SU-DHL-6 (cell line): ENCODE measurements around the gene ACAP2.
"Not testable (repeated sequence)": the region's sequence is repeated elsewhere in the genome, so short reads cannot be mapped to it uniquely, and the experiment has no call there.

Experiments
- H2AFZ ChIP-seq: fragments of 200-600 bp; sonication (generic); 2 replicates; pipeline ENCODE4 v1.6.1; 2014; ENCODE audit warnings: low read depth, mild to moderate bottlenecking, moderate library complexity, mixed read lengths, antibody characterized with exemption, low read length; ENCODE audit not compliant: severe bottlenecking
- H3F3A ChIP-seq: fragments of 200-600 bp; shearing (Covaris generic); 2 replicates; pipeline ENCODE4 v1.6.0; 2016; ENCODE audit warnings: antibody characterized with exemption, mild to moderate bottlenecking; ENCODE audit not compliant: insufficient read depth
- H3K27ac ChIP-seq: fragments of 200-600 bp; sonication (generic); 2 replicates; pipeline ENCODE4 v1.5.1; 2016; ENCODE audit warnings: low read depth, mild to moderate bottlenecking, low read length, moderate library complexity, mixed read lengths
- H3K27me3 ChIP-seq: fragments of 200-600 bp; sonication (generic), shearing (Covaris generic); 2 replicates; pipeline ENCODE4 v1.6.0; 2014; ENCODE audit warnings: mild to moderate bottlenecking, low read length
- H3K36me3 ChIP-seq: fragments of 200-600 bp; sonication (generic); 2 replicates; pipeline ENCODE4 v1.6.1; 2014; ENCODE audit warnings: mild to moderate bottlenecking, low read length, mixed read lengths
- H3K4me2 ChIP-seq: fragments of 300-600, 200-600 bp; shearing (Covaris generic), sonication (generic); 2 replicates; pipeline ENCODE4 v1.6.0; 2014; ENCODE audit warnings: low read length, low read depth, mild to moderate bottlenecking; ENCODE audit not compliant: poor library complexity, severe bottlenecking
- H3K4me3 ChIP-seq: fragments of 200-600 bp; sonication (generic); 2 replicates; pipeline ENCODE4 v1.5.1; 2014; ENCODE audit warnings: antibody characterized with exemption, low read length, mild to moderate bottlenecking, mixed read lengths; ENCODE audit not compliant: insufficient read depth, poor library complexity, severe bottlenecking
- H3K79me2 ChIP-seq: fragments of 200-600 bp; sonication (generic); 2 replicates; pipeline ENCODE4 v1.6.1; 2014; ENCODE audit warnings: mild to moderate bottlenecking, low read length, moderate library complexity; ENCODE audit not compliant: insufficient read depth
- H3K9ac ChIP-seq: fragments of 200-600 bp; sonication (generic); 2 replicates; pipeline ENCODE4 v1.7.0; 2014; ENCODE audit warnings: mild to moderate bottlenecking, low read length
- H3K9me2 ChIP-seq: fragments of 200-600 bp; sonication (generic); replicated peaks from 2 replicates; pipeline ENCODE4 v1.6.1; 2014; ENCODE audit warnings: low read length; ENCODE audit not compliant: insufficient read depth
- H3K9me3 ChIP-seq: fragments of 200-600 bp; sonication (generic); 2 replicates; pipeline ENCODE4 v1.6.1; 2014; ENCODE audit warnings: low read length, mixed read lengths; ENCODE audit not compliant: insufficient read depth
- H4K20me1 ChIP-seq: fragments of 200-600 bp; sonication (generic); 2 replicates; pipeline ENCODE4 v1.6.1; 2014; ENCODE audit warnings: low read depth, mild to moderate bottlenecking, antibody characterized with exemption, low read length, moderate library complexity, mixed read lengths
- CTCF ChIP-seq: fragments of 200-600 bp; sonication (generic); IDR thresholded peaks from one replicate; pipeline ENCODE4 v1.5.1; 2017; ENCODE audit warnings: antibody characterized with exemption, mild to moderate bottlenecking, low read length, moderate library complexity; ENCODE audit not compliant: insufficient read depth, poor library complexity, severe bottlenecking
- EZH2phosphoT487 ChIP-seq: fragments of 200-600 bp; sonication (generic), shearing (Covaris generic); conservative IDR thresholded peaks from 2 replicates; pipeline ENCODE4 v1.6.1; 2018; ENCODE audit warnings: mild to moderate bottlenecking, antibody characterized with exemption, low read length, moderate library complexity, mixed read lengths

Gene ACAP2

GRCh38 chr3:195442573-195443390, at the start of gene ACAP2:
Gene ACAP2, minus strand, starts transcription at chr3:195443020. Its CDS starts 173 bp downstream, at chr3:195442847.
- H3K9ac ChIP-seq = peak within 1 kb of the TSS; percentile 94
- no peaks in the 10 kb centered on the region for H3K27me3 ChIP-seq
- no peaks in the 10 kb centered on the region for H3K36me3 ChIP-seq
- peaks cover 12% of the 10 kb centered on the region for H3F3A ChIP-seq
- peaks cover 50% of the 10 kb centered on the region for H3K79me2 ChIP-seq
- H2AFZ ChIP-seq = peak within 1 kb of the TSS; percentile 92
- no peak for TF ChIP-seq EZH2phosphoT487
- TF ChIP-seq CTCF = no peak
- peaks cover 3% of the 10 kb centered on the region; the same call in 1 of the 2 replicates for H4K20me1 ChIP-seq
- no peaks in the 10 kb centered on the region for H3K9me2 ChIP-seq
- peak within 1 kb of the TSS; percentile 91 for H3K27ac ChIP-seq
- H3K4me2 ChIP-seq = peak within 1 kb of the TSS; percentile 89
- H3K4me3 ChIP-seq = peak within 1 kb of the TSS; percentile 75
- H3K9me3 ChIP-seq = no peaks in the 10 kb centered on the region

- Histone ChIP-seq H3K27me3 (no peaks in the 10 kb centered on the region), H3K79me2 (no peaks in the 10 kb centered on the region), H3K4me2 (no peak overlapping the region), H3K9me3 (no peaks in the 10 kb centered on the region), H4K20me1 (no peaks in the 10 kb centered on the region), H2AFZ (no peak overlapping the region), H3F3A (no peaks in the 10 kb centered on the region), H3K9me2 (no peaks in the 10 kb centered on the region), H3K9ac (no peak overlapping the region), H3K36me3 (no peaks in the 10 kb centered on the region), H3K27ac (no peak overlapping the region), H3K4me3 (no peak overlapping the region)
- no peak for TF ChIP-seq EZH2phosphoT487
- TF ChIP-seq CTCF = no peak
Observed at GRCh38 chr3:195475614-195476013, 32.8 kb upstream of the ACAP2 start.

GRCh38 chr3:195475116-195475515, 32.3 kb upstream of the ACAP2 start:
- not testable (repeated sequence) for H3K9me2 ChIP-seq, H3K9ac ChIP-seq, H2AFZ ChIP-seq, H3K4me2 ChIP-seq, H3K36me3 ChIP-seq, H3K4me3 ChIP-seq, H3F3A ChIP-seq, H3K9me3 ChIP-seq, H3K27me3 ChIP-seq, H3K27ac ChIP-seq, H3K79me2 ChIP-seq, H4K20me1 ChIP-seq

- no peak overlapping the region for H3K4me3 ChIP-seq
- H3F3A ChIP-seq = no peaks in the 10 kb centered on the region
- no peaks in the 10 kb centered on the region for H3K27me3 ChIP-seq
- H3K9ac ChIP-seq = no peak overlapping the region
- H3K4me2 ChIP-seq = no peak overlapping the region
- TF ChIP-seq EZH2phosphoT487 (no peak), CTCF (no peak)
- H3K36me3 ChIP-seq = no peaks in the 10 kb centered on the region
- H3K27ac ChIP-seq = no peak overlapping the region
- no peaks in the 10 kb centered on the region for H4K20me1 ChIP-seq
- H3K9me2 ChIP-seq = no peaks in the 10 kb centered on the region
- peaks cover 8% of the 10 kb centered on the region; the same call in 1 of the 2 replicates for H3K9me3 ChIP-seq
- no peaks in the 10 kb centered on the region for H3K79me2 ChIP-seq
- H2AFZ ChIP-seq = no peak overlapping the region
Observed at GRCh38 chr3:195468841-195469240, 26.0 kb upstream of the ACAP2 start.
